HepG2 (cell line): ENCODE measurements around the gene TMEM196. TPM values are rescaled to one million over a fixed set of nuclear protein-coding genes. Genes with fewer than 3 reads are reported as not detected.

Experiments used
- ESRRA ChIP-seq: sonication (generic); formaldehyde crosslinking; IDR thresholded peaks from 2 replicates; pipeline ENCODE4 v1.5.1; 2020; ENCODE audit warnings: mild to moderate bottlenecking, low read depth, missing genetic modification reagents
- GATAD1 ChIP-seq: IDR thresholded peaks from 2 replicates; pipeline ENCODE4 v1.6.1; 2016; ENCODE audit warnings: missing genetic modification reagents, missing compliant biosample characterization
- HHEX ChIP-seq: IDR thresholded peaks from 2 replicates; pipeline ENCODE4 v1.6.1; 2016; ENCODE audit warnings: control low read depth
- HNRNPLL ChIP-seq: fragments of 200-400 bp; formaldehyde crosslinking; IDR thresholded peaks from 2 replicates; pipeline ENCODE4 v1.6.1; 2017; ENCODE audit warnings: mild to moderate bottlenecking, low read depth, low read length; ENCODE audit not compliant: poor library complexity, severe bottlenecking
- IKZF4 ChIP-seq: sonication (generic); formaldehyde crosslinking; IDR thresholded peaks from 2 replicates; pipeline ENCODE4 v1.5.1; 2020; ENCODE audit warnings: borderline replicate concordance, mild to moderate bottlenecking, low read depth, missing genetic modification reagents; ENCODE audit errors: not compliant biosample characterization
- JUND ChIP-seq: sonication (generic); formaldehyde crosslinking; IDR thresholded peaks from 2 replicates; pipeline ENCODE4 v1.8.0; 2022; ENCODE audit warnings: mild to moderate bottlenecking, missing genetic modification reagents
- KLF6 ChIP-seq: IDR thresholded peaks from 2 replicates; pipeline ENCODE4 v1.8.0; 2016; ENCODE audit warnings: missing biosample characterization, missing genetic modification reagents
- MAFK ChIP-seq, 2 experiments: IDR thresholded peaks in 1 of 2; conservative IDR thresholded peaks in 1 of 2; 2 replicates each; pipeline ENCODE4 v1.6.1; 2011; ENCODE audit warnings: improper control_type of control experiment in 2 of 2, low read length in 2 of 2
- NFATC3 ChIP-seq: sonication (generic); formaldehyde crosslinking; IDR thresholded peaks from 2 replicates; pipeline ENCODE4 v1.5.1; 2020; ENCODE audit warnings: mild to moderate bottlenecking, missing genetic modification reagents
- PAWR ChIP-seq: sonication (generic); formaldehyde crosslinking; IDR thresholded peaks from 2 replicates; pipeline ENCODE4 v1.4.0; 2020; ENCODE audit warnings: missing genetic modification reagents, mild to moderate bottlenecking, borderline replicate concordance
- RFX5 ChIP-seq: IDR thresholded peaks from 2 replicates; pipeline ENCODE4 v1.6.1; 2011; ENCODE audit warnings: low read depth, low read length, improper control_type of control experiment
- SAP130 ChIP-seq: IDR thresholded peaks from 2 replicates; pipeline ENCODE4 v1.6.1; 2016; ENCODE audit warnings: low read depth
- SMAD3 ChIP-seq: sonication (generic); formaldehyde crosslinking; IDR thresholded peaks from 2 replicates; pipeline ENCODE4 v1.4.0; 2020; ENCODE audit warnings: missing genetic modification reagents
- ZNF101 ChIP-seq: sonication (generic); formaldehyde crosslinking; IDR thresholded peaks from 2 replicates; pipeline ENCODE4 v1.4.0; 2020; ENCODE audit warnings: mild to moderate bottlenecking, low read depth, missing genetic modification reagents, borderline replicate concordance
- ZNF234 ChIP-seq: sonication (generic); formaldehyde crosslinking; conservative IDR thresholded peaks from 2 replicates; pipeline ENCODE4 v1.5.1; 2020; ENCODE audit warnings: mild to moderate bottlenecking, missing genetic modification reagents
- polyA plus RNA-seq, 8 experiments: library from polyadenylated mRNA; depleted of rRNA in 3 of 8; stranded (reverse) in 7 of 8; unstranded in 1 of 8; fragments of >200 nt; fragmentation: Illumina TruSeq in 4 of 8; extraction: Trizol in 4 of 8; gene quantifications; 2 replicates each; pipeline versions ENCODE4 v1.2.1 to v1.2.3, GENCODE V29; 2011 to 2016; ENCODE audit warnings: low read depth in 4 of 8, missing spikeins in 1 of 8, mixed read lengths in 1 of 8; ENCODE audit not compliant: insufficient read depth in 1 of 8
- total RNA-seq, 5 experiments: library from RNA; depleted of rRNA; stranded (reverse); fragments of >200 nt; fragmentation: Illumina TruSeq; extraction: Trizol; gene quantifications; 2 replicates each; pipeline ENCODE4 v1.2.3, GENCODE V29; 2016; ENCODE audit warnings: low read depth in 1 of 5
- TF ChIP-seq, protein P1 (sequence below): IDR thresholded peaks from 2 replicates; pipeline ENCODE4 v1.6.1; 2016; ENCODE audit warnings: low read depth, borderline replicate concordance
- TF ChIP-seq, protein P2 (sequence below): IDR thresholded peaks from 2 replicates; pipeline ENCODE4 v1.6.1; 2016; ENCODE audit warnings: low read depth
- TF ChIP-seq, protein P3 (sequence below): sonication (generic); formaldehyde crosslinking; IDR thresholded peaks from 2 replicates; pipeline ENCODE4 v1.5.1; 2020; ENCODE audit warnings: mild to moderate bottlenecking, missing genetic modification reagents, borderline replicate concordance
- TF ChIP-seq, protein P4 (sequence below): sonication (generic); formaldehyde crosslinking; IDR thresholded peaks from 2 replicates; pipeline ENCODE4 v1.4.0; 2020; ENCODE audit warnings: missing genetic modification reagents, borderline replicate concordance

The TMEM196 gene
- total and polyA plus RNA-seq, 2 of the 13 experiments (the other 11 are each of a cell fraction or from before 2014, with no cell fraction given), result not detected

DNA sequence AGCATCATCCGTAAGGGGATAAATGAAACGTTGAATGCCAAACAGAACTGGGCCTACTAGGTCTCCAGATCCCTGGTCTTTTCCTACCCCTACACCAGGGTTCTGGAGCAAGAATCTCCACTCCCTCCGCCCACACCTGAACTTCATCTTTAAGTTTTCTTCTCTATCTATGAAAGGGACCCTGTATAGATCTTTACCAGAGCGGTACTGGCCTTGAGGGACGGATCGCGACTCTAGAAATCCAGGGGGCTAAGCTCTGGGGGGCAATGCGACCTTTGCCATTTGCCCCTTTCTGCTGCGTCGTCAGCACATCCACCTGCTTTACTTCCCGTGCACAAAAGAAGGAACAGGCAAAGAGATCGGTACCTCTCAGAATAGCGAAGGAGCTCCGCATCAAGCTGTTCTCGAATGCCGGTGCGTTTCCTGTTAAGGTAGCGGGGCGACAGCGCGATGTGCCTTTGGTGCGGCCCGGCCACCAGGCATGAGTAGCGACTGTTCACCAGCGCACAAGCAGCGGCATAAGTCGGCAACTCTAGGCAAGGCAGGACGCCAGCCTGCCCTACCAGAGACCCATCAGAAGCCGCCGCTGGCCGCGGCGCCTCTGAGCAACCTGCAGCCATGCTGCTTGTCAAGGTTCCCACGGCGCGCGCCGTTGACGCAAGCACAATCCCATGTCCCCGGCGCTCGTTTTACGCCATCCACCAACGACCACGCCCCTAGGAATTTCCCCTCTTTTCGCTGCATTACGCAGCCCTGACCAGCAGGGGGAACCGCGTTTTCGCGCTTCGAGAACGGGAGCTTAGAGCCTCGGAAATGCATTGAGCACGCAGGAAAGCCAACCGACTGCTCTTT lies 64.8 kb downstream of the TMEM196 start, which contains the start of gene POLR1F (continued):
- peak; percentile 97 for TF ChIP-seq GATAD1 (CRISPR knock-in tag)
- TF ChIP-seq NFATC3 (CRISPR knock-in tag), result peak; percentile 95
- peak; percentile 97 for TF ChIP-seq HNRNPLL
- TF ChIP-seq, protein P1, sequence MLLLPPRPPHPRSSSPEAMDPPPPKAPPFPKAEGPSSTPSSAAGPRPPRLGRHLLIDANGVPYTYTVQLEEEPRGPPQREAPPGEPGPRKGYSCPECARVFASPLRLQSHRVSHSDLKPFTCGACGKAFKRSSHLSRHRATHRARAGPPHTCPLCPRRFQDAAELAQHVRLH (CRISPR knock-in tag), result no peak
- peak; percentile 38; the same call in 1 of the 2 replicates for TF ChIP-seq JUND (CRISPR knock-in tag)
- TF ChIP-seq, protein P2, sequence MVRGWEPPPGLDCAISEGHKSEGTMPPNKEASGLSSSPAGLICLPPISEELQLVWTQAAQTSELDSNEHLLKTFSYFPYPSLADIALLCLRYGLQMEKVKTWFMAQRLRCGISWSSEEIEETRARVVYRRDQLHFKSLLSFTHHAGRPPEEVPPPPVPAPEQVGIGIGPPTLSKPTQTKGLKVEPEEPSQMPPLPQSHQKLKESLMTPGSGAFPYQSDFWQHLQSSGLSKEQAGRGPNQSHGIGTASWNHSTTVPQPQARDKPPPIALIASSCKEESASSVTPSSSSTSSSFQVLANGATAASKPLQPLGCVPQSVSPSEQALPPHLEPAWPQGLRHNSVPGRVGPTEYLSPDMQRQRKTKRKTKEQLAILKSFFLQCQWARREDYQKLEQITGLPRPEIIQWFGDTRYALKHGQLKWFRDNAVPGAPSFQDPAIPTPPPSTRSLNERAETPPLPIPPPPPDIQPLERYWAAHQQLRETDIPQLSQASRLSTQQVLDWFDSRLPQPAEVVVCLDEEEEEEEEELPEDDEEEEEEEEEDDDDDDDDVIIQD (CRISPR knock-in tag), result peak; percentile 90
- TF ChIP-seq ZNF101, result 0 out of 2 replicates have a peak, but pooled peaks have one; percentile 74
- TF ChIP-seq RFX5, result 0 out of 2 replicates have a peak, but pooled peaks have one; percentile 43
- TF ChIP-seq PAWR (CRISPR knock-in tag), result no peak
- no peak for TF ChIP-seq HHEX
- no peak for TF ChIP-seq ZNF234
- TF ChIP-seq, protein P3, sequence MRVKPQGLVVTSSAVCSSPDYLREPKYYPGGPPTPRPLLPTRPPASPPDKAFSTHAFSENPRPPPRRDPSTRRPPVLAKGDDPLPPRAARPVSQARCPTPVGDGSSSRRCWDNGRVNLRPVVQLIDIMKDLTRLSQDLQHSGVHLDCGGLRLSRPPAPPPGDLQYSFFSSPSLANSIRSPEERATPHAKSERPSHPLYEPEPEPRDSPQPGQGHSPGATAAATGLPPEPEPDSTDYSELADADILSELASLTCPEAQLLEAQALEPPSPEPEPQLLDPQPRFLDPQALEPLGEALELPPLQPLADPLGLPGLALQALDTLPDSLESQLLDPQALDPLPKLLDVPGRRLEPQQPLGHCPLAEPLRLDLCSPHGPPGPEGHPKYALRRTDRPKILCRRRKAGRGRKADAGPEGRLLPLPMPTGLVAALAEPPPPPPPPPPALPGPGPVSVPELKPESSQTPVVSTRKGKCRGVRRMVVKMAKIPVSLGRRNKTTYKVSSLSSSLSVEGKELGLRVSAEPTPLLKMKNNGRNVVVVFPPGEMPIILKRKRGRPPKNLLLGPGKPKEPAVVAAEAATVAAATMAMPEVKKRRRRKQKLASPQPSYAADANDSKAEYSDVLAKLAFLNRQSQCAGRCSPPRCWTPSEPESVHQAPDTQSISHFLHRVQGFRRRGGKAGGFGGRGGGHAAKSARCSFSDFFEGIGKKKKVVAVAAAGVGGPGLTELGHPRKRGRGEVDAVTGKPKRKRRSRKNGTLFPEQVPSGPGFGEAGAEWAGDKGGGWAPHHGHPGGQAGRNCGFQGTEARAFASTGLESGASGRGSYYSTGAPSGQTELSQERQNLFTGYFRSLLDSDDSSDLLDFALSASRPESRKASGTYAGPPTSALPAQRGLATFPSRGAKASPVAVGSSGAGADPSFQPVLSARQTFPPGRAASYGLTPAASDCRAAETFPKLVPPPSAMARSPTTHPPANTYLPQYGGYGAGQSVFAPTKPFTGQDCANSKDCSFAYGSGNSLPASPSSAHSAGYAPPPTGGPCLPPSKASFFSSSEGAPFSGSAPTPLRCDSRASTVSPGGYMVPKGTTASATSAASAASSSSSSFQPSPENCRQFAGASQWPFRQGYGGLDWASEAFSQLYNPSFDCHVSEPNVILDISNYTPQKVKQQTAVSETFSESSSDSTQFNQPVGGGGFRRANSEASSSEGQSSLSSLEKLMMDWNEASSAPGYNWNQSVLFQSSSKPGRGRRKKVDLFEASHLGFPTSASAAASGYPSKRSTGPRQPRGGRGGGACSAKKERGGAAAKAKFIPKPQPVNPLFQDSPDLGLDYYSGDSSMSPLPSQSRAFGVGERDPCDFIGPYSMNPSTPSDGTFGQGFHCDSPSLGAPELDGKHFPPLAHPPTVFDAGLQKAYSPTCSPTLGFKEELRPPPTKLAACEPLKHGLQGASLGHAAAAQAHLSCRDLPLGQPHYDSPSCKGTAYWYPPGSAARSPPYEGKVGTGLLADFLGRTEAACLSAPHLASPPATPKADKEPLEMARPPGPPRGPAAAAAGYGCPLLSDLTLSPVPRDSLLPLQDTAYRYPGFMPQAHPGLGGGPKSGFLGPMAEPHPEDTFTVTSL (CRISPR knock-in tag), result peak; percentile 64; the same call in 1 of the 2 replicates
- TF ChIP-seq SAP130 (CRISPR knock-in tag), result peak; percentile 96
- peak; percentile 85 for TF ChIP-seq SMAD3 (CRISPR knock-in tag)
- no peak for TF ChIP-seq IKZF4 (CRISPR knock-in tag)
- TF ChIP-seq MAFK (conservative IDR thresholded peaks at IDR 0.05 in 1 of 2, IDR thresholded peaks at IDR 0.05 in 1 of 2; ENCODE audit: low read length in 2 of 2), result no peak
- peak; percentile 80; the same call in 1 of the 2 replicates for TF ChIP-seq KLF6 (CRISPR knock-in tag)
- TF ChIP-seq, protein P4, sequence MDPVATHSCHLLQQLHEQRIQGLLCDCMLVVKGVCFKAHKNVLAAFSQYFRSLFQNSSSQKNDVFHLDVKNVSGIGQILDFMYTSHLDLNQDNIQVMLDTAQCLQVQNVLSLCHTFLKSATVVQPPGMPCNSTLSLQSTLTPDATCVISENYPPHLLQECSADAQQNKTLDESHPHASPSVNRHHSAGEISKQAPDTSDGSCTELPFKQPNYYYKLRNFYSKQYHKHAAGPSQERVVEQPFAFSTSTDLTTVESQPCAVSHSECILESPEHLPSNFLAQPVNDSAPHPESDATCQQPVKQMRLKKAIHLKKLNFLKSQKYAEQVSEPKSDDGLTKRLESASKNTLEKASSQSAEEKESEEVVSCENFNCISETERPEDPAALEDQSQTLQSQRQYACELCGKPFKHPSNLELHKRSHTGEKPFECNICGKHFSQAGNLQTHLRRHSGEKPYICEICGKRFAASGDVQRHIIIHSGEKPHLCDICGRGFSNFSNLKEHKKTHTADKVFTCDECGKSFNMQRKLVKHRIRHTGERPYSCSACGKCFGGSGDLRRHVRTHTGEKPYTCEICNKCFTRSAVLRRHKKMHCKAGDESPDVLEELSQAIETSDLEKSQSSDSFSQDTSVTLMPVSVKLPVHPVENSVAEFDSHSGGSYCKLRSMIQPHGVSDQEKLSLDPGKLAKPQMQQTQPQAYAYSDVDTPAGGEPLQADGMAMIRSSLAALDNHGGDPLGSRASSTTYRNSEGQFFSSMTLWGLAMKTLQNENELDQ (CRISPR knock-in tag), result no peak
- TF ChIP-seq ESRRA (CRISPR knock-in tag), result no peak
